GM12872 (cell line): ENCODE measurements around the gene MFSD12.

ENCODE experiments used
- CTCF ChIP-seq: IDR thresholded peaks from 3 replicates; pipeline ENCODE4 v1.5.1; 2011; ENCODE audit warnings: low read depth, mild to moderate bottlenecking, low read length, moderate library complexity; ENCODE audit not compliant: insufficient read depth

The MFSD12 gene

GRCh38 chr19:3511506-3512251 lies 45.7 kb downstream of the MFSD12 start:
- no peak for TF ChIP-seq CTCF

GRCh38 chr19:3510727-3511126 lies 46.7 kb downstream of the MFSD12 start:
- no peak for TF ChIP-seq CTCF

GRCh38 chr19:3509566-3509989 lies 47.8 kb downstream of the MFSD12 start:
- TF ChIP-seq CTCF, result no peak

GRCh38 chr19:3508771-3509535 lies 48.4 kb downstream of the MFSD12 start:
- no peak for TF ChIP-seq CTCF

GRCh38 chr19:3507371-3508120 lies 49.8 kb downstream of the MFSD12 start:
- TF ChIP-seq CTCF, result no peak

- TF ChIP-seq CTCF, result no peak
These were observed 50.7 kb downstream of the MFSD12 start for GRCh38 chr19:3506384-3507340.
